K562 (cell line): ENCODE measurements around the gene GMDS. TPM values are rescaled to one million over a fixed set of nuclear protein-coding genes. Genes with fewer than 3 reads are reported as not detected.

Experiments
- ATAC-seq: fragments of 200-7000 bp; cut with Tn5 transposase; 3 replicates; pipeline ENCODE4 v1.9.1; 2020; ENCODE audit warnings: moderate library complexity
- BruUV-seq: library from RNA; stranded (reverse); fragments of 400-500 nt; replicated peaks from 2 replicates; lab custom pipeline; 2021; lab: Mats Ljungman, UMichigan
- CTCF ChIA-PET: fragments of 300-600 bp; formaldehyde crosslinking; extraction: SDS; loops from one replicate; lab custom pipeline; 2021; ENCODE audit warnings: low intra/inter-chr PET ratio; lab: Yijun Ruan, JAX
- POLR2A ChIA-PET: fragments of 300-600, 350-650 bp; sonication (Branson Sonifier 250); formaldehyde crosslinking; extraction: SDS; loops from one replicate; lab custom pipeline; 2021; ENCODE audit warnings: antibody characterized with exemption, inconsistent platforms; lab: Yijun Ruan, JAX
- DNase-seq, 4 experiments: peaks; one replicate each; pipeline versions ENCODE4 v3.0.0 to v3.0.0-alpha.2; 2011 to 2018; ENCODE audit warnings: low spot score in 3 of 4, mixed read lengths in 3 of 4; ENCODE audit errors: extremely low read depth in 1 of 4
- FAIRE-seq: peaks from 2 replicates; lab custom pipeline; 2011; peaks lifted over from hg19 to GRCh38; lab: Jason Lieb, UNC
- H2AFZ ChIP-seq: 2 replicates; pipeline ENCODE4 v1.6.0; 2011; ENCODE audit warnings: low read depth, low read length, control low read depth, inconsistent platforms
- H3K27ac ChIP-seq: fragments of 200-600 bp; 3 replicates; pipeline ENCODE4 v1.8.0; 2011; ENCODE audit warnings: low read depth, mild to moderate bottlenecking, control low read depth, inconsistent platforms, low read length, moderate library complexity, mixed read lengths; ENCODE audit errors: extremely low read depth
- H3K27me3 ChIP-seq, 2 experiments: fragments of 300-600 bp in 1 of 2; 2 replicates in 1 of 2; 3 replicates in 1 of 2; pipeline versions ENCODE4 v1.6.0 to v1.8.0; 2011; ENCODE audit warnings: inconsistent platforms in 2 of 2, low read length in 2 of 2, mild to moderate bottlenecking in 1 of 2, mixed read lengths in 1 of 2, moderate library complexity in 1 of 2; ENCODE audit not compliant: control insufficient read depth in 2 of 2, insufficient read depth in 2 of 2
- H3K36me3 ChIP-seq: fragments of 300-600 bp; 3 replicates; pipeline ENCODE4 v1.8.0; 2011; ENCODE audit warnings: mild to moderate bottlenecking, low read length, inconsistent platforms; ENCODE audit not compliant: control insufficient read depth, insufficient read depth
- H3K4me1 ChIP-seq, 2 experiments: fragments of 200-600 bp in 1 of 2; replicated peaks in 1 of 2; 2 replicates in 1 of 2; 3 replicates in 1 of 2; pipeline versions ENCODE4 v1.5.1 to v1.8.0; 2011; ENCODE audit warnings: inconsistent platforms in 2 of 2, low read length in 2 of 2, mild to moderate bottlenecking in 1 of 2, mixed read lengths in 1 of 2, moderate library complexity in 1 of 2; ENCODE audit not compliant: control insufficient read depth in 2 of 2, insufficient read depth in 2 of 2
- H3K4me2 ChIP-seq: 2 replicates; pipeline ENCODE4 v1.6.1; 2011; ENCODE audit warnings: low read length, control low read depth, inconsistent platforms, mixed read lengths; ENCODE audit not compliant: insufficient read depth
- H3K4me3 ChIP-seq: fragments of 200-600 bp; sonication (generic), shearing (Covaris generic); 2 replicates; pipeline ENCODE4 v1.5.1; 2016; ENCODE audit warnings: control low read depth, inconsistent platforms
- H3K79me2 ChIP-seq: fragments of 200-600 bp; 3 replicates; pipeline ENCODE4 v1.8.0; 2011; ENCODE audit warnings: low read length, inconsistent platforms; ENCODE audit not compliant: control insufficient read depth, insufficient read depth
- H3K9ac ChIP-seq, 2 experiments: 2 replicates each; pipeline versions ENCODE4 v1.6.0 to v1.6.1; 2011; ENCODE audit warnings: low read depth in 2 of 2, low read length in 2 of 2, control low read depth in 1 of 2, inconsistent platforms in 1 of 2, mild to moderate bottlenecking in 1 of 2, mixed read lengths in 1 of 2; ENCODE audit not compliant: insufficient read depth in 1 of 2
- H3K9me1 ChIP-seq: one replicate; pipeline ENCODE4 v1.6.0; 2011; ENCODE audit warnings: inconsistent platforms, mild to moderate bottlenecking, low read length, moderate library complexity; ENCODE audit not compliant: control insufficient read depth, insufficient read depth
- H3K9me3 ChIP-seq: replicated peaks from 2 replicates; pipeline ENCODE4 v1.5.1; 2011; ENCODE audit warnings: low read depth, low read length, inconsistent platforms; ENCODE audit not compliant: control insufficient read depth, insufficient read depth
- H4K20me1 ChIP-seq: replicated peaks from 2 replicates; pipeline ENCODE4 v1.6.1; 2011; ENCODE audit warnings: low read length, inconsistent platforms, mixed read lengths; ENCODE audit not compliant: control insufficient read depth, insufficient read depth
- BRF1 ChIP-seq: IDR thresholded peaks from 3 replicates; pipeline ENCODE4 v1.6.1; 2011; ENCODE audit warnings: borderline replicate concordance, mild to moderate bottlenecking; ENCODE audit not compliant: insufficient read length; ENCODE audit errors: extremely low read depth
- CCNT2 ChIP-seq: IDR thresholded peaks from 2 replicates; pipeline ENCODE4 v1.6.1; 2011; ENCODE audit warnings: borderline replicate concordance, low read depth, mild to moderate bottlenecking, moderate library complexity, mixed read lengths, low read length; ENCODE audit not compliant: insufficient read length; ENCODE audit errors: extremely low read depth
- CHD1 ChIP-seq: fragments of 200-600 bp; sonication (generic); IDR thresholded peaks from one replicate; pipeline ENCODE4 v1.6.1; 2012; ENCODE audit warnings: mild to moderate bottlenecking, moderate library complexity, low read length, inconsistent platforms
- HEY1 ChIP-seq: fragments of 250-450 bp; sonication (Bioruptor Pico); IDR thresholded peaks from 2 replicates; pipeline ENCODE4 v1.5.0; 2020; ENCODE audit warnings: mild to moderate bottlenecking, moderate library complexity, borderline replicate concordance
- KLF10 ChIP-seq: fragments of 250-450 bp; sonication (Bioruptor Pico); IDR thresholded peaks from 2 replicates; pipeline ENCODE4 v1.6.1; 2021; ENCODE audit warnings: matching md5 sums
- NR0B1 ChIP-seq: fragments of 450-650 bp; IDR thresholded peaks from one replicate; pipeline ENCODE4 v1.6.1; 2018; ENCODE audit warnings: mild to moderate bottlenecking, moderate library complexity; ENCODE audit not compliant: partially characterized antibody
- NUFIP1 ChIP-seq: fragments of 450-650 bp; IDR thresholded peaks from 2 replicates; pipeline ENCODE4 v1.6.1; 2018; ENCODE audit not compliant: partially characterized antibody
- RBBP5 ChIP-seq: fragments of 200-600 bp; sonication (generic); IDR thresholded peaks from 2 replicates; pipeline ENCODE4 v1.6.1; 2012; ENCODE audit warnings: borderline replicate concordance, mild to moderate bottlenecking, low read length, control low read depth, inconsistent platforms; ENCODE audit not compliant: insufficient read depth, poor library complexity, severe bottlenecking
- ZFP36 ChIP-seq: fragments of 150-350 bp; IDR thresholded peaks from 2 replicates; pipeline ENCODE4 v1.6.1; 2018; ENCODE audit warnings: low read length, low read depth; ENCODE audit not compliant: partially characterized antibody
- ZNF3 ChIP-seq: fragments of 250-450 bp; sonication (Bioruptor Pico); IDR thresholded peaks from 2 replicates; pipeline ENCODE4 v1.5.0; 2021; ENCODE audit warnings: mild to moderate bottlenecking, moderate library complexity
- ZNF561 ChIP-seq: fragments of 450-650 bp; formaldehyde crosslinking; conservative IDR thresholded peaks from 2 replicates; pipeline ENCODE4 v1.4.0; 2020; ENCODE audit warnings: mild to moderate bottlenecking, moderate library complexity
- WGBS: fragments of 100-300 bp; shearing (Covaris generic); methylation state at CpG from one replicate; pipeline ENCODE4 v1.1.6; 2016; ENCODE audit warnings: low coverage, mixed read lengths; ENCODE audit not compliant: insufficient coverage; ENCODE audit errors: missing lambda C conversion rate; 5-methylcytosine and 5-hydroxymethylcytosine counted together
- in situ Hi-C: fragments of 300-500 bp; cut with MboI; formaldehyde crosslinking; loops from 4 replicates; pipeline ENCODE4 v1.15.0; 2018; ENCODE audit warnings: inconsistent platforms, mixed read lengths
- intact Hi-C: fragments of 100-400 bp; cut with micrococcal nuclease; formaldehyde crosslinking; loops from 2 replicates; pipeline ENCODE4 v1.14.2; 2022
- polyA plus RNA-seq, 8 experiments: library from polyadenylated mRNA; depleted of rRNA in 4 of 8; stranded (reverse) in 5 of 8; unstranded in 3 of 8; fragments of >200 nt; fragmentation: Nextera tagmentation in 2 of 8; fragmentation: Illumina TruSeq in 1 of 8; extraction: Ambion mirVana in 2 of 8; extraction: Trizol in 1 of 8; gene quantifications; 2 replicates each; pipeline versions ENCODE4 v1.2.1 to v1.2.3, GENCODE V29; 2011 to 2014; ENCODE audit warnings: inconsistent platforms in 1 of 8, missing spikeins in 1 of 8
- total RNA-seq, 7 experiments: library from RNA; depleted of rRNA in 6 of 7; stranded (reverse); fragments of >200 nt in 6 of 7; fragmentation: Illumina TruSeq in 2 of 7; extraction: Trizol in 2 of 7; gene quantifications; 2 replicates each; pipeline versions ENCODE4 v1.2.1 to v1.2.3, GENCODE V29; 2011 to 2021; ENCODE audit warnings: low replicate concordance in 1 of 7

GMDS gene
- total and polyA plus RNA-seq, 9 of the 15 experiments (the other 6 are each of a cell fraction or from before 2014, with no cell fraction given): 0.48 to 31.8 (median 13.4) TPM

GRCh38 chr6:1851681-1852456 is 393.5 kb downstream of the GMDS start:
- no peak overlapping the region for H3K4me3 ChIP-seq
- TF ChIP-seq KLF10 (CRISPR knock-in tag) (no peak), HEY1 (CRISPR knock-in tag) (no peak), ZNF561 (CRISPR knock-in tag) (no peak), CHD1 (no peak), NR0B1 (no peak), CCNT2 (no peak), ZNF3 (CRISPR knock-in tag) (no peak), RBBP5 (no peak), ZFP36 (no peak), NUFIP1 (no peak), BRF1 (no peak)
- FAIRE-seq (no peak), ATAC-seq (no peak), DNase-seq (no peak)
- WGBS: 12% methylated on average over 13 of the region's 13 CpGs
- in situ Hi-C loops (no loop called here), intact Hi-C loops (no loop called here)
- H3K9ac ChIP-seq: no peak overlapping the region
- no peaks in the 10 kb centered on the region for H3K36me3 ChIP-seq
- no TSS peak for BruUV-seq
- no peaks in the 10 kb centered on the region for H3K79me2 ChIP-seq
- ChIA-PET CTCF (no interaction called here), POLR2A (interaction anchor here (1.1 to 1.2 kb wide), 2 partner anchors 11 kb away, joined by 3 to 5 read pairs; no protein-coding TSS in a partner anchor)
- H3K4me1 ChIP-seq: no peaks in the 10 kb centered on the region
- no peaks in the 10 kb centered on the region for H3K9me1 ChIP-seq
- H3K27me3 ChIP-seq: peaks cover 9 to 20% of the 10 kb centered on the region in 2 experiments
- H4K20me1 ChIP-seq: no peaks in the 10 kb centered on the region
- no peak overlapping the region for H3K4me2 ChIP-seq
- H3K27ac ChIP-seq: no peak overlapping the region
- H2AFZ ChIP-seq: no peak overlapping the region
- H3K9me3 ChIP-seq: no peaks in the 10 kb centered on the region
